H4 (cell line): ENCODE data around the gene BMP7. TPM values are rescaled to one million over a fixed set of nuclear protein-coding genes. Genes with fewer than 3 reads are reported as not detected.

Experiments used
- DNase-seq: peaks from one replicate; pipeline ENCODE4 v3.0.0-alpha.2; 2015; ENCODE audit warnings: low spot score
- total RNA-seq: library from RNA; depleted of rRNA; stranded (reverse); fragments of >200 nt; shearing (Covaris generic); gene quantifications from 2 replicates; pipeline ENCODE4 v1.2.3, GENCODE V29; 2014

The BMP7 gene
- total RNA-seq, 1 experiment from 2014 or later: 11.3 TPM

GRCh38 chr20:57231161-57231560, 35.3 kb downstream of the BMP7 start:
- DNase-seq: no peak

DNA sequence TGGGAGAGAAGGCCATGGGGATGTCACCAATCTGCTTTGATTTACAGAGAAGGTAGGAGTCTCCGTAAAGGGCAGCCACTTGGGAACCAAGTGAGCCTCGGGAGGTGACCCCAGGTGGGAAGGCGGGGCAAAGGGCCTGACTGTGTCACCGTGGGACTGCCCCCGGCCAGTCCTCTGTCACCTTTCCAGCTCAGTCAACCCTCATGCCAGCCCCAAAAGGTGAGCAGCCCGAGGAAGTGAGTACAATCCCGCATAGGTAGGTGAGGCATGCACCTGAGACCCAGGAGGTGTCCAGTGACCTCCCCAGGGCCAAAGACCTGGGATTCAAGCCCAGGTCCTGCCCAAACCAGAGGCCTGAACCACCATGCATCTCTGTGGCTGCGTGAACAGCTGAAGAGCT, 36.2 kb downstream of the BMP7 start:
- DNase-seq: no peak

GRCh38 chr20:57229490-57229889, 37.0 kb downstream of the BMP7 start:
- DNase-seq: no peak

- DNase-seq: no peak
These were observed 40.6 kb downstream of the BMP7 start for GRCh38 chr20:57225830-57226229.

DNA sequence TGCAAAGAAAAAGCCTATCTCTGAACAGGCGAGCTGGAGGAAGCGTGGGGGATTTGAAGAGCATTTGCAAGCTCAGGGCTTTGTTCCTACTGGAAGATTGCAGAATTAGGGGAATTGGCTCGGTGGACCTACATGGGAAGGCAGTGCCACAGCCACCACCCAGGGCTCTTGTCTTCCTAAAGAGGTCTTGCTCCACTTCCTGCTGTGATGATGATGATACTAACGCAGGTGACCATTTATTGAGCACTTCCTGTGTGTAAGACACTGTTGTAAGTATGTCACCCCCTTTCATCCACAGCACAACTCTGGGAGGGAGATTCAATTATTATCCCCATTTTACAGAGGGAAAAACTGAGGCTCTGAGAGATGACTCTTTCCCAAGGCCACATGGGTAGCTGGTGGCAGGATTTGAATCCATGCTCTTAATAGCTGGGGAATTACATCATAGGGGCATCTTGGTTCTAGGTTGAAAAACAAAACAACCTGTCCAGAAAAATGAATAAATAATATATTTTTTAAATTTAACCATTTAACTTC, 41.2 kb downstream of the BMP7 start:
- no peak for DNase-seq

- no peak for DNase-seq
These were observed 41.8 kb downstream of the BMP7 start for GRCh38 chr20:57224641-57225138.

DNA sequence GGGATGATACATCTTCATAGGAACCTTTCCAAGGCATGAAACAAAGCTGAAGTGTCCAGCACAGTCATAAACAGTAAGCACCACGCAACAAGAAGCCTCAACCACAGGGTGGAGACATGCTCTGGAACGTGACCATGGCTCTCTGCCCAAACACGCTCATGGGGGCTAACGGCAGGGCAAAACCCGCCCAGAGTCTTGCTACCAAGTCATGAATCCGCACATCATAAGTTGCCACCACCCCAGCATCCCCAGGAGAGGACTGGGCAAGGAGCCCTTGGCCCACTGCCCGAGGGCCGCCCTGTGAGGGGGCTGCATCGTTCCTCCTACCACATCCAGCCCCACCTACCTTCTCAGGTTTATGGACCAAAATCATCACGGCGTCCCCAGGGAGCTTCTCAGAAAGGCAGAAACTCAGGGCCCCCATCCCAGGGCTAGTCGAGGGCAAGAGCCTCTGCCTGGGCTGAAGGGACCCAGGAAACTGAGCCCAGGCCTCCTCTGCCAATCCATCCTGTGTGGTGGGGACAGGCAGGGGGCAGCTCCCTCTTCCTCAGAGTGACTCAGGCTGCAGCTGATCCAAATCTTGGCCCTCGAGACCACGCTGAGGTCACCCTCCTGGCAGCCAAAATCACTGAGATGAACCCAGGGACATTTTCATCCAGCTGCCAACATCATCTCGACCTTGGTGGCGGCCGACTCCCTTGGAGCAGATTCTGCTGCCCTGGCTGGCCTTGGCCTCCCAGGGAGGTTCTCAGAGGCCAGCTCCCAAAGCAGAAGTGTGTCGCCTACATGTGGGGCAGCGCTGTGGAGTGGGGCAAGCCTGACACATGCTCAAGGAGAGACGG, 42.6 kb downstream of the BMP7 start:
- no peak for DNase-seq

DNA sequence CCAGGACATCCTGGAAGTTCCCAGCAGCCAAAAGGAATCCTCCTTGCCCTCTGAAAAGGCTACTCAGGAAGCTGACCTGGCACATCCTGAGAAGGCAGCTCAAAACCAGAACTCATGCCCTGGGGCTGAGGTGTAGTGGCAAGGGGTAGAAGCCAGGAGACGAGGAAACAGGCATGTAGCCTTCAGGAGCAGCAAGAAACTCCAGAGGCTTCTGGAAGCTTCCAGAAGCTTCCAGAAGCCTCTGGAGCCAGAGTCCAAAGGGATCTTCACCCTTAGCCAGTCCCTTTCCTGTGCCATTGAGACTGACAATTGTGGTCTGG, 43.9 kb downstream of the BMP7 start:
- DNase-seq: no peak

DNA sequence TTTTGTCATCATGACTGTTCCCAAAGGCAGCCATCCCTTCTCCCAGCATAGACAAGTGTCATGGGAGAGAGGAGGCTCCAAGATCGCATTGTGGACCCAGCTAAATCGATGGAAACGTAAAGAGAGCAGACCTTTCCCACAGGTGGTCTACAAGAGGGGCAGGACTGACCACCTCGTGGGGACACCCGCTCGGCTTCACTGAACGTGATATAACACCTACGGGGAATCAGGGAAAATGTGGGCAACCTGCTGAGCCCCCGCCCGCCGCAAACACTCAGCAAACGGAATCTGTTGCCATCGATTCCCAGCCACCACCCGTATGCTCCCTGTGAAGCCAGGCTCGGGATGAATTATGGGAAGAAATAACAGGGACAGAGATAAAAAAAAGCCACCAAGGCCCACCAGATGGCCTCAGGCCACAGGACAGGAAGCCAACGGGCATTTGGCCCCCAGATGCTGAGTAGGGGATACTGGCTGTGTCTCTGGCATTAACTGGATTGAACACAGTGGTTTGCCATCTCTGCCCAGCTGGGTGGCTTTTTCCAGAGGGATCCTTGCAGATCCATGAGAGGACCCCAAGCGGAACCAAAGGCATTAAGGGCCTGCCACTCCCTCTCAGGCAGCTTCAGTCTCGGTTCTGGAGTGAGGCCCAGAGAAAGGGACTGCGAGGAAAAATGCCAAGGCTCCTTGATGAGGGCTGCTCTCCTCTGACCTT, 44.4 kb downstream of the BMP7 start:
- no peak for DNase-seq

DNA sequence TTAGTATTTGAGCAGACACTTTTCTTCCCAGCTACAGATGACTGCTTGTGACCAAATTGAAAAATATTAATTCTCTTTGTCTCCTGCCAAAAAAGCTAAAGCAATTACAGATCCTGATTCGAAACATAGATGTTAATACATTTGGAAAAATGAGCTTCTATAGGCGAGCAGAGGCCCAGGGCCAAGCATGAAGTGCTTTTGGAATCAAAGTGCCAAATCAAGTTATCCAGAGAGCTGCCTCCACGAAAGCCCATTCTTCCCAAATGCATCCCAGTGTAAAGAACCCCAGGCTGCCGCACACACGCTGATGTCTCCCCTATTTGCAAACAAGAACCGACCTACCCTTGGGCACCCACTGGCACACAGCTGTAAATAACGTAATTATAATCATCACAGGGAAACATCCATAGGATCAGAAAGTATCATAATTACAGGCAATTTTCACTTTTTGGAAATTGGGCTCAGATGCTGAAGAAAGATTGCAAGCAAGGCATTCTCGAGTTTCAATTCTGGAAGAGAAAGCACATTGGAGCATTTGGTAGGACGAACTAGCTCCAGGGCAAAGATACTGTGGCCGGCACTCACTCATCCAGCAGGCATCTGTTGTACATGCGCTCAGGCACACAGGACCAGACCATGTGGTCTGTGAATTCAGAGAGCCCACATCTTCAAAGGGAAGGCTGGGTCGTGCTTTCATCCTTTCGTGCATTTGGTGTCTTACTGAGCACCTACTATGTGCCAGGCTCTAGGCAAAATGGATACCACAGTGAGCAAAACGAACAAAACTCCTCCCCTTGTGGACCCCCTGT, 45.9 kb downstream of the BMP7 start:
- no peak for DNase-seq

- no peak for DNase-seq
These were observed 47.3 kb downstream of the BMP7 start for GRCh38 chr20:57219071-57219677.

- DNase-seq: no peak
These were observed 48.0 kb downstream of the BMP7 start for GRCh38 chr20:57218489-57218888.

GRCh38 chr20:57217802-57218201, 48.6 kb downstream of the BMP7 start:
- no peak for DNase-seq

DNA sequence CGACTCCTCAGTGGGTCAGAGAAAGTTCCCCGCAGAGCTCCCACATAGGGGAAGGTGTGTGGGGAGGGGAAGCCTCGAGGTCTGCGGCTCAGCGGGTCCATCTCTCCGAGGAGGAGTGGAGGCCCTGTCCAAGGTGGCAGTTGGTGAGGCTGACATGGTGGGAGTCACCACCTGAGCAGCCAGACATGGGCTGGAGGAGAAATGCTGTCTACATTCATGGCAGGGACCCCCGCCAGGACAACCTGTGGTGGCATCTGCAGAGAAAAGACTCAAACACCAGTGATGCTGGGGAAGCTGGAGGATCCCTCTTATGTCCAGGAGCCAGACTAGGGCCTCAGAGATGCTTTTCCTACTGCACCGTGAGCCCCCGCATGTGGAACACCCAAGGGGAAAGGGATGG, 49.8 kb downstream of the BMP7 start:
- DNase-seq: no peak

DNA sequence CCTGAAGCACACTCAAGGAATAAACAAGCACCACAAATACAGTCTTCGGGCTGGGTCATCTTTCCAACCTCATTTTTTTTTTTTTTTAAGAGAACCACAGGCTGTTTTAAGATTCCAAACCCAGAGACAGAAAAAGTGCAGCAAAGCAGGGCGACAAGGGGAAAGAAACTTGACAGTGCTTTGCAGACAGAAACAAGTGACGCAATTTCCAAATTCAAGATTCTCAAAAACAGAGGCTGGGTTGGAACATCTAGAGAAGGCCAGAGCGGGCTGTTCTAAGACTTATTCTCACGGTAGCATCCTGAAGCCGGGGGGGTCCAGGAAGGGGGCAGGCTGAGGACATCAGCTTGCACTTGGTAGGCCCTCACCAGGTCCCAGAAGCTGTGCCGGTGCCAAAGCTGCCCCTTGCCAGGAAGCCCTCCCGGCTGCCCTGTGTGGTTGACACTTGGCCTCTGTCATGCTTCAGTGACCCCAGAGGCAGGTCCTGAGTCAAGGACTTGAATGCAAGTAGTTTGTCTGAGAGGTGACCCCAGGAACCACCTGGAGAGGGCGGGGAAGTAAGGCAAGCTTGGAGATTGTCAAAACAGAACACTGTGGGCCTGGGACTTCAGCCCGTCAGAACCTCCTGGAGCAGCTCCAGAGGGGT, 50.5 kb downstream of the BMP7 start:
- DNase-seq: no peak

- no peak for DNase-seq
These were observed 51.0 kb downstream of the BMP7 start for GRCh38 chr20:57215426-57215825.

DNA sequence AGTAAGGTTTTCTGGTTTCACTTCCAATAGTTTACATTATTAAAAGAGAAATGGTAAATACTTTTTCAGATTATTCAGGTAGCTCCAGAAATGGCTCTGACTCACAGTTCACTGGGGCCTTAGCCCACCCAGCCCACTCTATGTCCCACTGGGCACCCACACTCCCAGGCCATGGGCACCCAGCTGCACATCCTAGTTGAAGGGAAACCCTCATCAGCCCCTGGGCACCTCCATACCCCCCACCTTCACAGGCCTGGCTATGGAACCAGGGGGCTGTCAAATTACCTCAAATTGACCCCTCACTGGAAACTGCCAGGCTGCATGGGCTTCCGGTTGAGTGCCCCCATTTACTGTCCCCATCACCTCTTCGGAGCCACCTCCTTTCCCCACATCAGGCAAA, 51.5 kb downstream of the BMP7 start:
- DNase-seq: no peak

DNA sequence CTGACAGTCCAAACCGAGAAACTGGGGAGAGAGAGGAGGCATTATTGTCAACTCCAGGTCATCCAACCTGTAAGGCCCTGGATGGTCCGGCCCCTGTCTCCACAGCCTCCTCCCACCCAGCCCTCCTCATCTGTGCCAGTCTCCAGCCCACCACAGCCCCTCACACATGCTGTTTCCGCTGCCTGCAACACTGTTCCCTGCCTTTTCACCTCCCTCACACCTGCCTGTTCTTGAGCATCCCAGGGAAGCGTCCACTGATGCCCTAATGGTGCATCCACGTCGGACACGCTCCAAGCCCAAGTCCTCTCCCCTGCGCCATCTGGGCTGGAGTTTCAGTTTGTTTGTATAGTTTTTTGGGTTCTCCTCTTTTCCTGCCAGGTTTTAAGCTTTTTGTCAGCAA, 52.0 kb downstream of the BMP7 start:
- no peak for DNase-seq

DNA sequence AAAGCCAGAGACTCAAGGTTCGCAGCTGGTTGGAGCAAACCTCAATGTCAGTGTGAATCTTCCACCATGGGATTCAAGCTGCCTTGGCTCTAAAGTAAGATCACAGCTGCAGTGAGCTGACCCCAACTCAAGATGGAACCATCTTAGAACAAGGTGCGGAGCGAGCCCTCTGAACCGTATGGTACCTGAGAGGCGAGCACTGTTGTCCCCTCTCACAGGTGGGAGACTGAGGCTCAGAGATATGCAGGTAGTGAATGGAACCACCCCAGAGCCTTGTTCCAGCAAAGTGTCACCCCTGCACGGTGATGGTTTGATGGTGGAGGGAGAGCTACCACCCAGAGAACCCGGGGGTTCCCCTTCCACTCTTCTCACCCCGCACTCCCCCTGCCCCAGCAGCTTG, 52.5 kb downstream of the BMP7 start:
- no peak for DNase-seq

- no peak for DNase-seq
These were observed 53.1 kb downstream of the BMP7 start for GRCh38 chr20:57213291-57213690.
